Measurements from ENCODE around the gene DMD.
"Not testable (repeated sequence)": the region's sequence is repeated elsewhere in the genome, so short reads cannot be mapped to it uniquely, and the experiment has no call there.

Gene DMD

DNA sequence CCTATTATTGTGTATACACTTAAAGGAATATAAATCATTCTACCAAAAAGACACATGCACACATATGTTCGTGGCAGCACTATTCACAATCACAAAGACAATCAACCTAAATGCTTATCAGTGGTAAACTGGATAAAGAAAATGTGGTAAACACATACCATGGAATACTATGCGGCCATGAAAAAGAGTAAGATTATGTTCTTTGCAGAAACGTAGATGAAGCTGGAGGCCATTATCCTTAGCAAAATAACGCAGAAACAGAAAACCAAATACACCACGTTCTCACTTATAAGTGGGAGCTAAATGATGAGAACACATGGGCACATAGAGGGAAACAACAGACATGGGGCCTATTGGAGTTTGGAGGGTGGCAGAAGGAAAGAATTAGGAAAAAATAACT is 593.2 kb downstream of the DMD start:
- DNase-seq (ENCODE audit: low read depth, low spot score): no peak

DNA sequence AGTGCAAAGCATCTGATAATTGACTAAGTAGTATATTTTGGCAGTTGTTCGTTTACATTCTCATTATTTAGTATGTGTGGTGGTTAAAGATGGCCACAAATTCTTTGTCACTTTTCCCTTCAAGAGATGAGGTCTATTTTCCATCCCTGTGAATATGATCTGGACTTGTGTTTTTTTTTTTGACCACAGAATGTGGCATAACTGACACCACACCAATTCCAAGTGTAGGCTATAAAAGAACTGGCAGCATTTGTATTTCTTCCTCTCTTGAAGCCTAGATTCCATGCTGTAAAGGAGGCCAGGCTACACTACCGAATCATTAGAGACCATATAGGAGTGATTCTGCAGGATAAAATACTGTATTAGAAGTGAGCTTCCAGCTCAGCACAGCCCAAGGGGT is 596.6 kb downstream of the DMD start:
- peak; percentile 3 for DNase-seq (ENCODE audit: low read depth, low spot score)

DNA sequence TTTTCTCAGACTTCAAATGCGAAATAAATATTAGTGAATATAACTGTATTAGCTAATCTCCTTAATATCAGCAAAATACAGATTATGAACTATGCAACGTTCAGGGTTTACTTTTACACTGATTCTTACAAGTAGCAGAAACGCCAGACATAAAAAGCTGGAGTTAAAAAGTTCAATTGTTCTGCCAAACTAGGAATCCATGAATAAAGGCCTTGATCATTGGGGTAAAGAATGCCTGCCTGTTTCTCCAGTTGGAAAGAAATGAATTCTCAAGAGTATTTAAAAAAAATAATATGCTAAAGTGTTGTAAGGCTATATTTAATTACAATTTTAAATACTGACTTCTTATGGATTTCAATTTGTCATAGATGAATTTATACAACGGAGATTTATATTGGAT is 612.2 kb downstream of the DMD start:
- no peak for DNase-seq (ENCODE audit: low read depth, low spot score)

DNA sequence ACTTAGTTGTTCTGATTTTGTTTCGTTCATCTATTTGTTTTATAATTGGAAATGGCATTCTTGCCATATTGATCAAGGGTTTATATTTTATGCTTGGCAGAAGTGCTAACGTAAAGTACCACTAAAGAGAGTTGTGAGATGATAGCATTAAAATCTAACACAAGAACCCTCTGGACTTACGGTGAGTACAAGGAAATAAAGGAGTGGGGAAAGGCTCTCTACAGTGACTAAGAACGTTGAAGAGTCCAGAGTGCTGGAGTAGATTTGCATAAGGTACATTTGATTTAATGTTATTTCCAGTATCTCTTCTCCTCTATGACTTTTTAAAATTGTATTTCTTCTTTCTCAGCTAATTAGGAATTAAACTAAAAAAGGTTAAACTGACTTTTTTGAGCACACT is 612.6 kb downstream of the DMD start:
- no peak for DNase-seq (ENCODE audit: low read depth, low spot score)

DNA sequence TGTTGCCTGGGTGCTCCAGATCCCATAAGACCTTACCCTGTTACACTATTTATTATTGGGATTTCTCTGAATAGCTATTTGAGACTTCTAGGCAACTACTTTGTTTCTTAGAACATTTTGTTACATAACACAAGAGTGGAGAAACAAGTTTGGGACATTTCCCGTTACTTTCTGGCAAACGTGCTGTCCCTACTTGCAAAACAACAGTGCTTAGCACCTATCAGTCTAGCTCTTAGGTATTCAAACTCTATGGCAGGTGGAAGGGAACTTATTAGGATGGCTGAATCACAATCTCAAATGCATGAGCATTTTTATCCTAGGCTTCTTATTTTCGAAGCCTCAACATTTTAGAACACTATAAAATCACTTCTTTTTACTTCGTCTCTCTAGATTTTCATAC is 613.6 kb downstream of the DMD start:
- no peak for DNase-seq (ENCODE audit: low read depth, low spot score)

DNA sequence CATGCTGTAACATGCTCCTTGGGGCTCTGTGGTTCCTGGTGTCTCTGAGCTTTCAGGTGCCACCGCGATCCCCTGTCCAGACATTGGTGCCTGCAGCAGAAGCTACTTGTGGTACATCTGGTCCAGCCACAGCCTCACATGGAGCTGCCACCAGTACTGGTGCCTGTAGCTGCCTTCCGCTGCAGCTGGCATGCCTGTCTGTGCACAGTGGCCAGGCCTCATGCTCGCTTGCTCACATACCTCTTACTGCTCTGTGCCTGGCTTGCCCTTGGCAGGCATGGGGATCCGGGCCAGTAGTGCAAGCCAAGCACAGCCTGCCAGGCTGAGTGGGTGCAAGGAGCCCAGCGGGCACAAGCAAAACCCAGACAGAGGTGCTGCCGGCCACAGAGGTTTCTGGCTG is 618.6 kb downstream of the DMD start:
- no peak for DNase-seq (ENCODE audit: low read depth, low spot score)

DNA sequence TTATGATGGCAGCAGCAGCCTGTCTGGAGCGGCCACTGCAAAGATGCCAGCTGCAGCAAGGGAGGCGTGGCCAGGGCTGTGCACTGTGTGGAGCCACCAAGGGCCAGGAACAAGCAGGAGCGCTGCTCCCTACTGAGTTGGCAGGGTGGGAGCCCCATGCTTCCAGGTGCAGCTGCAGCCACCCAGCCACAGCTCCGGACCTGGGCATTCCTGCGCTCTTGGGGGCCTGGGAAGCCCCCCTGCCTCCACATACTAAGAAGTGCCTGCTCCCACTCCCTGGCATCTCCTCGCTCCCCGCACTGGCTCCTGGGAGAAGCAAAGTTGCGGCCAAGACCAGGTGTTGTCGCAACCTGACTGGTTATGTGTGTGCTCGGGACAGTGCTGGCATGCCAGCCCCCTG is 619.8 kb downstream of the DMD start:
- DNase-seq (ENCODE audit: low read depth, low spot score): no peak

DNA sequence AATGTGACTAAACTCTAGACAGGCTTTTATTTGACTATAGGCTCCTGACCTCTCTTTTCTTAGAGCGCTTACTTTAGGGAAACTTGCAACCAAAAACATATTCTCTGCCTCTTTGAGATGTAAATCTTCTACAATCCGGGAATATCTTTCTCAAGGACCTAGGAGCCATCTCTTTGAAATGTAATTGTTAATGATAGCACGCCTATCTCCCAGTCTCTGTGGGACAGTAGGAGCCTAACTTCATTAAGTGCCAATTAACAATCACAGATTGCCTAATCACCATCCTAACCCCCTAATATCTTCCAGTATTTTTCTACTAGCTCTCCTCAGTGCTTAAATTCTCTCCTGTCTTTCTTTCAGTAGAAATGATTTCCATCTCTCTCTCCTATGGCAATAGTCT is 628.6 kb downstream of the DMD start:
- DNase-seq (ENCODE audit: low read depth, low spot score): no peak

DNA sequence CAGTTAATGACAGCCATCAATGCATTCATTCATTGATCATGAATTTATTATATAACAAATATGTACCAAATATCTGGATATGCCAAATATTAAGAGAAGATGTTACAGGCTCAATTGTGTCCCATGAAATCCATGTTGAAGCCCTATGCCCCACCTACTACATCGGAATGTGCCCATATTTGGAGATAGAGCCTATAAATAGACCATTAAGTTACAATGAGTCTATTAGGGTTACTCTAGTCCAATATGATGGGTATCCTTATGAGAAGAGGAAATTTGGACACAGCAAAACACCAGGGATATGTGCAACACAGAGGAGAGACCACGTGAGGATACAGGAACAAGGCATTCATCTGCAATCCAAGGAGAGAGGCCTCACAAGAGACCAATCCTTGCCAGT is 634.5 kb downstream of the DMD start:
- no peak for DNase-seq (ENCODE audit: low read depth, low spot score)

DNA sequence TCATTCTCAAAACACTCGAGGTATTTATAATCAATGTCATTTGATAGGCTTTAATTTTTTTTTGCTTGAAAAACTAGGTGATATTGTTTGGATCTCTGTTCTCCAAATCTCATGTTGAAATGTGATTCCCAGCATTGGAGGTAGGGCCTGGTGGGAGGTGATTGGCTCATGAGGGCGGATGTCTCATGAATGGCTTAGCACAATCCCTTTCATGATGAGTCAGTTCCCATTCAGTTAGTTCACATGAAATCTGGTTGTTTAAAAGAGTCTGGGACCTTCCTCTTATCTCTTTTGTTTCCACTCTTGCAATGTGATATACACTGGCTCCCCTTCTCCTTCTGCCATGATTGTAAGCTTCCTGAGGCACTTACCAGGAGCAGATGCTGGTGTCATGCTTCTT is 638.7 kb downstream of the DMD start:
- DNase-seq (ENCODE audit: low read depth, low spot score): no peak

DNA sequence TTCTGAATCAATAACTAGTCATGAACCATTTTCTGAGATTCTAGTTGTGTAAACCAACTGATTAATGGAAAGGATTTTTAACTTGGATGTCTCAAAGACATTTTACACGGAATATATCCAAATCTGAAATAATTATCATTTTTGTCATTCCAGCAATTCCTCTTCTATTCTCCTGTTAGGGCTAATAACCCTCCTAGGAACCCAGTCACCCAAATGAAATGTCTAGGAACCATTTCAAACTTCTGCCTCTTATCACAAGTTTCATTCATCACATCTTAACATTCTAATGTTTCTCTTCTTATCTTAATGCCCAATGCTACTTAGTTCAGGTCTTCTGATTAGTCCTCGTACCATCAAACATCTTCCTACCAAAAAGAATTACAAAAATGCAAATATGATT is 639.8 kb downstream of the DMD start:
- peak; percentile 3 for DNase-seq (ENCODE audit: low read depth, low spot score)

DNA sequence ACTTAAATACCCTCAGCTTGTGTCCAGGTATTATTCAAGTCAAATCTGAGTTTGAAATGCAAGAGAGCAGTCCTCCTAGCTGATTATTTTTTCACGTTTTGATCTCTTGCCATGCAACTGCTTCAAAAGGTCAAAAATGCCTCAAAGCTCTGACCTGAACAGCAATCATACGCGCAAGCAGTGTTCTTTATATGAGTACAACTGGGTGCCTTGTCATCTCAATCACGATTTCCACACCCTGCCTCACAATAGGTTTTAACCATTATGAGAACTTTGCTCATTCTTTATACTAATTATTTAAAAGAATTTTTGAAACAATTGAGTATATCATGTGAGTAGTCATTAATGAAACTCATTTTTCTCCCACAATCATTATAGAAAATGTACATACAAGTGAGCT is 649.1 kb downstream of the DMD start:
- no peak for DNase-seq (ENCODE audit: low read depth, low spot score)

DNA sequence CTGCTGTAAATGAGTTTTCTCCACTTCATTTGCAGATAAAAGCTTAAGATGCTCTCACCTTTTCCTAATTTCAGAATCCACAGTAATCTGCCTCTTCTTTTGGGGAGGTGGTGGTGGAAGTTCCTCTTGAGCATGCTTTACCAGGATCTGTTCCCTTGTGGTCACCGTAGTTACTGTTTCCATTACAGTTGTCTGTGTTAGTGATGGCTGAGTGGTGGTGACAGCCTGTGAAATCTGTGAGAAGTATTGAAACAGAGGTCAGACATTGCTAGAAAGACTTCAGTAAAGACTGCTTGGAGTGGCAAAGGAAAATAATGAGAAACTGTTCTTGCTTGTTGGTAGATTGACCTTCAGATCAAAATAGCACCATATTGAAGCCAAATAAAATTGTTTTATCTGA is 666.2 kb downstream of the DMD start:
- no peak for DNase-seq (ENCODE audit: low read depth, low spot score)

DNA sequence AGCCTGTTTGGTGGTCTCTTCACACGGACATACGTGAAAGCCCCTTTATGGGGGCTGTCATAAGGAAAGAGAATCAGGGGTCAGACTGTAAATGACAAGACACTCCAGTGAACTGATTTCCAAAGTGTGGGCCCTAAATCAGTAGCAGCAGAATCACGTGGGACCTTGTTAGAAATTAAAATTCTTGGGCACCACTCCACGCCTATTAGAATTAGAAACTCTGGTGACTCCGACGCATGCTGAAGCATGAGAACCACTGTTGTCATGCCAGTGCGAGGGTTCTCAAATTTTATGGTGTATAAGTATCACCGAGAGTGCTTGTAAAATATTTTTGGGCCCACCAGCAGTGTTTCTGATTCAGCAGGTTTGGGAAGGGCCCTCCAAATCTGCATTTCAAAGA is 672.8 kb downstream of the DMD start:
- no peak for DNase-seq (ENCODE audit: low read depth, low spot score)

DNA sequence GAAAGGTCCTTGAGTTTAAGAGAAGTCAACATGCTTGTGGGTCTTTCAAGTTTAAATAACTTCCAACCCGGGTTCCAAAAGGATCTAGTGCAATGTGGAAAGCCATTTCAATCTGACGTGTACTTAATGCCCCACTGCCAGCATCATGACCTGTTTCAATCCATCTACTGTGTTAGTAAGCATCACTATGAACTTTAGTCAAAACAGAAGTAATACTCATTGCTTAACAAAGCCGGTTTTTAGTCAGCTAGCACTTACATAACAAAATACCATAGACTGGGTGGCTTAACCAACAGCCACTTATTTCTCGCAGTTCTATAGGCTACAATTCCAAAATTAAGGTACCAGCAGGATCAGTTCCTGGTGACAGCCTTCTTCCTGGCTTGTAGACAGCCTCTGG is 677.5 kb downstream of the DMD start:
- no peak for DNase-seq (ENCODE audit: low read depth, low spot score)

DNA sequence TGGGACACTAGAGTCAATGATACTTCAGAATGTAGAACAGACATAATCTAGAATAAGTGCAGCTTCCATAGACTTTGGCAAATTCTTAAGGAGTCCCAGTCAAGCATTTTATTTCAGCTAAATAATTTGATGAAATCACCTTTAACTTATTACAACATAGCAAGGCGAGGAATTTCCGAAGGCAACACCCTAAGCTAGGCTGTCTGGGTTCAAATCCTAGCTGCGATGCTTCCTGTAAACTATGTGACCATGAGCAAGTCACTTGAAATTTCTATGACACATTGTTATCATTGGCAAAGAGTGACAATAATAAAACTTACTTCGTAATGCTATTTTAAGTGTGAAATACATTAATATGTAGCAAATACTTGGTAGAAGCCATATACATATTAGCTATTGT is 679.1 kb downstream of the DMD start:
- no peak for DNase-seq (ENCODE audit: low read depth, low spot score)

DNA sequence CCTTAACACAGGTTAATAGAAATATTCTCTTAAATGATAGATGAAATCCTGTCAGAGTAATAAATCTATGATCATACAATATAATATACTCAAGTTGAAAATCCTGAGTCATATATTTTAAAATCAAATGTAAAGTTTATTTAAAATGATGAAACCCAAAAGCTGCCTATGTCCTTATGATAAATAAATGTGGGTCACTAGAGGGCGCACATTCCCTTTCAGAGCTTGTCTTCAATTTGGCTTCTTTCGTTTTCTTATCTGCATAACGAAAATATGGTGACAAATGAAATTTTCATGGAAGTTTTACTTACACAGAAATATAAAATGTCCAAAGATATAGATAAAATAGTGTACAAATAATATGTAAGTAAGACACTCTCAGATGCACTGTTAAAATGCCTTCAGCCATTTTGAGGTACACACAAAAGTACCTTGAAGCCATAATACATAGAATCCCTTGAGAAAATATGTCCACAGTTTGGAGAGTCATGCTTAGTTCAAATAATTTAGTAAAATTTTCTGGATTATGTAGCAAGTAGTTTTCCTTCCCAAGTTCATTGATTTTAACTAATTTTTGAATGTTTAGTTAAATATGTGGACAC is 680.4 kb downstream of the DMD start:
- peak; percentile 53 for DNase-seq (ENCODE audit: low read depth, low spot score)

DNA sequence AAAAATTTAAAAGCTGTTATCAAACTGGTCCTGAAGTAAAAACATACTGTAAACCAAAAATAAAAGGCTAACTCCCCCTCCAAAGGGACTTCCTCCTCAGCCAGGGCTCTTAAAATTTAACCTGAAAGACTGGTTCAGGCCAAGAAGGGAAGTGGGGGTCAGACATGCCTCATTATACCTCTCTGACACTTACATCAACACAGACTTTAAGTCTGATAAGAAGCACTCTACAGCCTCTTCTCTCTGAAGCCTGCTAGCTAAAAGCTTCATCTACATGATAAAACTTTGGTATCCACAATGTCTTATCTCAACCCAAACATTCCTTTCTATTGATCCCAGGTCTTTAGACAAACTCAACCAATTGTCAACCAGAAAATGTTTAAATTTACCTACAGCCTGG is 682.9 kb downstream of the DMD start:
- not testable (repeated sequence) for DNase-seq (ENCODE audit: low read depth, low spot score)

DNA sequence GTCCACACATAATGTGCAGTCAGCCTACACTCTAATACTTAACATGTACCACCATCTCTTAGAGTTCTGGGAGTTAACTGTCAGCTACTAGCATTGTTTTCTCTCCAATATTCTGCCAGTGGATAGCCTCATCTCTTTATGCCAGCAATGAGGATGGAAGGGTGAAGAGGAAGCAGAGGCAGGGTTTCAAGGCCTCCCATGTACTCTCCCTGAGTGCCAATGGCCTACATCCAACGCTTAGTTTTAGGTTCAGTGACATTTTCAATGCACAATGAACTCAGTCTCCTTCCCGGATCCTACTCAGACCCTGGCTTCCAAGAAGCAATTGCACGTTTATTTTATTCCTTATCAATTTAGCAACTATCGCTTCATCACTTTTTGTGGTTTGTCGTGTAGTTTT is 686.1 kb downstream of the DMD start:
- no peak for DNase-seq (ENCODE audit: low read depth, low spot score)

DNA sequence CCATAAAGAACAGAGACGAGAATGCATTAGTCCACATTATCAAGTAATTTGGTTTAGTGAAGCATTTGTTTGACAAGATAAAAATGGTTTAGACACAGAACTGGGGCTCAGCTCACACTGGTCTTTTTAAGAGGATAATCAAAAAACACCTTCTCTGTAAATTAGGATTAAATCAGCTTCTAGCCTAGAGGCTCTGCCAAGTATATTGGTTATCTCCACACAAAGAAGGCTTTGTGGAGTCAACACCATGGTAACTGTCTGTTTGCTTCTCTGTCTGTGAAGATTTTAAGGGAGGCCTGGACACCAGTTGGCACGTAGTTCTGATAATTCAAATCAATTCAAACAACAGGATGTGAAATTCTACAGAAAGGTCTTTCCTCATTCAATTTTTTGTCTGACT is 687.0 kb downstream of the DMD start:
- peak; percentile 0 for DNase-seq (ENCODE audit: low read depth, low spot score)

DNA sequence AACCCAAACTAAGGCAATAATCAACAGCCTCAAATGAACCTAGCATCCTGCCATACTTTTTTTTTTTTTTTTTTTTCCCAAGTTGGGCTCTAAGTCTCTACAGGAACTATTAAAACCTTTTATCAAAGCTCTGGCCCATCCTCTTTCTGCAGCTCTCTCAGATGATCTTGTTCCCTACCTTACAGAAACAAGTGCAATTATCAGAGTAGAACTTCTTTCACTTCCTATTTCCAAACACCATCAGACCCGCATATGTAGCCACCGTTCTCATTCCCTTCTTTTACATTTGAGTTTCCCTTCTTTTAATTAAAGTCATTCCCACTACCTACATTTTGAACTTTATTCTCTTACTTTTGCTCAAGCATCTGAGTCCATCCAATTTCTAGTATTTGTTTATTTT is 690.6 kb downstream of the DMD start:
- no peak for DNase-seq (ENCODE audit: low read depth, low spot score)

DNA sequence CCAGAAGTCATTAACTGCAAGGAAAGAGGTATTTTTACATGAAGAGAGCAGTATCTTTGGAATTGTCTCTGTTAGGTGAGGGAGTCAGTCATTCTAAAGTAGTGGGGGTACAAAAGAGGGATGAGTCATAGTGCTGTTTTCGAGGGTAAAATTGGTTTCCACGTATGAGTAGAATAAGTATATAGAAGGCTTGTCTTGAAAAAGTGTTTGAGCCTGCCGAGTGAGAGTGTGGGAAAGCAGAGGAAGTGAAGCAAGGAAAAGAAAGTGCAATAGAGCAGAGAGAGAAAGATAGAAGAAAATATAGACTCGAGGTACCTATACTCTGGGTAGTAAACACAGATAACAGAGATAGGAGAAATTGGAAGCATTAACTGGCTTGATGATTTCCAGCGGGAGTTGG is 696.4 kb downstream of the DMD start:
- DNase-seq (ENCODE audit: low read depth, low spot score): no peak

DNA sequence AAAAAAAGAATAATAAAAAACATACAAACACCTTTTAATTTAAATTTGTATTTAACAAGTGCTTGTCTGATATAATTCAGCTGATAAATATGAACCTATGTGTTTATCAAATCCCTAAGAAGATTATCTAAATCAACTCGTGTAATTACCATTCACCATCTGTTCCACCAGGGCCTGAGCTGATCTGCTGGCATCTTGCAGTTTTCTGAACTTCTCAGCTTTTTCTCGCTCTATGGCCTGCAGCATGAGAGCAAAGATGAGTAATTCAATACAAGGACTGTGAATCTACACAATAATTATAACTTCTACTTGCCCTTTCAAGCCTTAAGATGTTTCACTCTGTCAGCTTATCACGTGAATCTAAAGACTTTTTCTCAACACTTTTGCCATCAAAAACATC is 709.7 kb downstream of the DMD start:
- no peak for DNase-seq (ENCODE audit: low read depth, low spot score)

DNA sequence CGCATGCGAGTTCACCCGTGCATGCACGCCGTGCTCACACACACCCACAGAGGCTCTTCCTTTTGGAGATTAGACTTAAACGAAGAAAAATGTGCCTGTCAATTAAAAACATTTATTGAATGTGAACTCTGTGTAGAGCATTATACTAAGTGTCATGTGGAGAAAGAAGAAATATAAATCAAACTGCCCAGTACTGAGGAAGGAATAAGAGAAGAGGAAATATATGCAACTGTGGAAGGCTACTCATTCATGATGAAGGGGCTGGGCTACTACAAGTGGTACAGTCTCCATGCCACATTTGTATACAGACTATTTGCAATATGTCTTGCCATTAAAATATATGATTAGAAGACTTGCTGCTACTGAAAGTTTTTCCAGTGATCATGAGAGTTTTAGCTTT is 714.7 kb downstream of the DMD start:
- DNase-seq (ENCODE audit: low read depth, low spot score): no peak

DNA sequence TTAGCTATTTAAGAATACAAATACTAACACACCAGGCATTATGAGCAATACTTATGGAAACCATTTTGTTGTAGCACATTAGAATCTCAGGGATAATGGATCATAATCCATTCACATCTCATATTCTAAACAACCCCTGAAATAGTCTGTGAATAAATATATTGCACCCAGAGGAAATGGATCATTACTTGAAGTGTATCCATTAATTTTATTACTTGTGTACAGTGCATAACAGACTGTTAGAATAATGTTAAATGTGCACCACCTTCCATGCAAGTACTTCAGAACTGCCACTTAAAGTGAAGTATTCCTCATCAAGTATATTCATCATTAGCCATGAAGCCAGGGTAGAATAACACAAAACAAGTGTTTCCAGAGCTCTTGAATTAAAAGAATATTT is 715.5 kb downstream of the DMD start:
- DNase-seq (ENCODE audit: low read depth, low spot score): no peak
